Stomach (tissue), 9 donors: Measurements from ENCODE around the gene CDH19. TPM values are rescaled to one million over a fixed set of nuclear protein-coding genes. Genes with fewer than 3 reads are reported as not detected.

Source experiments
- DNase-seq, 2 donors: peaks; one replicate each; pipeline versions ENCODE4 v3.0.0 to v3.0.0-alpha.2; 2013 to 2019
- H3K27ac ChIP-seq, 5 donors: fragments of 200-600 bp in 4 of 5; sonication (generic) in 4 of 5; one replicate each; pipeline ENCODE4 v1.5.1; 2013 to 2019; ENCODE audit warnings: mild to moderate bottlenecking in 1 of 5, moderate library complexity in 1 of 5
- H3K27me3 ChIP-seq, 3 donors: fragments of 200-600 bp; sonication (generic); one replicate each; pipeline ENCODE4 v1.5.1; 2017 to 2019; ENCODE audit warnings: mixed run types in 1 of 3
- H3K36me3 ChIP-seq, 4 donors: fragments of 200-600 bp; sonication (generic); 1 replicate in 3 of 4; 2 replicates in 1 of 4; pipeline ENCODE4 v1.5.1; 2016 to 2019
- H3K4me1 ChIP-seq, 4 donors: fragments of 200-600 bp; sonication (generic); one replicate each; pipeline ENCODE4 v1.5.1; 2016 to 2019
- H3K4me3 ChIP-seq, 4 donors: fragments of 200-600 bp; sonication (generic) in 3 of 4; one replicate each; pipeline ENCODE4 v1.5.1; 2016 to 2019; ENCODE audit warnings: mild to moderate bottlenecking in 1 of 4
- H3K9me3 ChIP-seq, 4 donors: fragments of 200-600 bp; sonication (generic); one replicate each; pipeline ENCODE4 v1.5.1; 2016 to 2019
- EP300 ChIP-seq: sonication (generic); formaldehyde crosslinking; IDR thresholded peaks from one replicate; pipeline ENCODE4 v1.6.1; 2017; ENCODE audit warnings: antibody characterized with exemption
- POLR2A ChIP-seq, 4 donors: fragments of 450-650 bp; IDR thresholded peaks; one replicate each; pipeline ENCODE4 v1.6.1; 2016; ENCODE audit warnings: antibody characterized with exemption in 4 of 4, control low read depth in 2 of 4, mild to moderate bottlenecking in 1 of 4, moderate library complexity in 1 of 4
- POLR2AphosphoS5 ChIP-seq, 3 donors: sonication (generic); formaldehyde crosslinking; IDR thresholded peaks; one replicate each; pipeline ENCODE4 v1.6.1; 2016; ENCODE audit warnings: antibody characterized with exemption in 3 of 3
- WGBS, 5 donors: extraction: QIAGEN DNeasy Blood & Tissue Kit in 3 of 5; methylation state at CpG; one replicate each; pipeline versions ENCODE4 v1.1.5 to v1.1.7; 2013 to 2018; 5-methylcytosine and 5-hydroxymethylcytosine counted together
- intact Hi-C: fragments of 100-400 bp; cut with DNase I; formaldehyde crosslinking; loops from one replicate; pipeline ENCODE4 v1.15.1; 2023; ENCODE audit warnings: low total_unique reads
- polyA plus RNA-seq, 3 donors: library from polyadenylated mRNA; stranded (reverse); fragments of 200-250 nt; gene quantifications; one replicate each; pipeline ENCODE4 v1.2.3, GENCODE V29; 2013
- total RNA-seq, 5 donors: library from RNA; depleted of rRNA; stranded (reverse); fragments of >200 nt; gene quantifications; one replicate each; pipeline versions ENCODE4 v1.1.0 to v1.2.3, GENCODE V29; 2014 to 2016
- TF ChIP-seq, protein P1 (sequence below), 7 experiments: fragments of 450-650 bp in 4 of 7; fragments of 200-600 bp in 3 of 7; sonication (generic) in 3 of 7; IDR thresholded peaks; one replicate each; pipeline ENCODE4 v1.5.1; 2016 to 2019; ENCODE audit warnings: antibody characterized with exemption in 7 of 7, control low read depth in 2 of 7, mild to moderate bottlenecking in 1 of 7
- donor health status: healthy with polysubstance abuse.
- donor health status: Bipolar disorder and iron deficiency.
- donor health status: healthy.

CDH19 gene
- total and polyA plus RNA-seq, 8 donors, result 0.92 to 52.5 (median 7.1) TPM

DNA sequence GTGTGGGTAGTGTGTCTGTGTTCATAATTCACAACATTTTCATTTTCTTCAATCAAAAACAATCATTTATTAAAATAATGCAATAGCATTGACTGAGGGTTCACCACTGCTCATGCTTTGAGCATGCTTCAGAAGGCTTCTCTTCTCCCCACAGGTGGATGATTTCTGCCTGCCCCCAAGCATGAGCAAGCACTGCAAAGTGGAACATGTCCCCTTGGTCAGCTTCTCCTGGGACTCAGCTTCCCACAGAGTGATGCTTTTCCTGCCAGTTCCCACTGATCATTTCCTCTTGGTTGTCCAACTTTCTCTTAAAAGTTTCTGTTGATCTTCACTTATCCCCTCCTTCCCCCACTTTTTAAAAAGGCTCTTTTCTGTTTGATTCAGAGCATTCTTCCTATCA, 31.5 kb upstream of the CDH19 start:
- no peak overlapping the region for H3K4me3 ChIP-seq
- no peak for DNase-seq
- H3K4me1 ChIP-seq, result peaks cover 0 to 5% (median 0%) of the 10 kb centered on the region in 4 donors
- H3K27me3 ChIP-seq, result no peaks in the 10 kb centered on the region
- no peaks in the 10 kb centered on the region for H3K36me3 ChIP-seq
- intact Hi-C loops, result no loop called here
- peaks cover 0 to 4% (median 0%) of the 10 kb centered on the region in 4 donors for H3K9me3 ChIP-seq
- no peak overlapping the region for H3K27ac ChIP-seq
- TF ChIP-seq POLR2A (IDR thresholded peaks at IDR 0.05), result no peak
- TF ChIP-seq EP300, result no peak
- no peak for TF ChIP-seq POLR2AphosphoS5 (IDR thresholded peaks at IDR 0.05)
- TF ChIP-seq, protein P1, sequence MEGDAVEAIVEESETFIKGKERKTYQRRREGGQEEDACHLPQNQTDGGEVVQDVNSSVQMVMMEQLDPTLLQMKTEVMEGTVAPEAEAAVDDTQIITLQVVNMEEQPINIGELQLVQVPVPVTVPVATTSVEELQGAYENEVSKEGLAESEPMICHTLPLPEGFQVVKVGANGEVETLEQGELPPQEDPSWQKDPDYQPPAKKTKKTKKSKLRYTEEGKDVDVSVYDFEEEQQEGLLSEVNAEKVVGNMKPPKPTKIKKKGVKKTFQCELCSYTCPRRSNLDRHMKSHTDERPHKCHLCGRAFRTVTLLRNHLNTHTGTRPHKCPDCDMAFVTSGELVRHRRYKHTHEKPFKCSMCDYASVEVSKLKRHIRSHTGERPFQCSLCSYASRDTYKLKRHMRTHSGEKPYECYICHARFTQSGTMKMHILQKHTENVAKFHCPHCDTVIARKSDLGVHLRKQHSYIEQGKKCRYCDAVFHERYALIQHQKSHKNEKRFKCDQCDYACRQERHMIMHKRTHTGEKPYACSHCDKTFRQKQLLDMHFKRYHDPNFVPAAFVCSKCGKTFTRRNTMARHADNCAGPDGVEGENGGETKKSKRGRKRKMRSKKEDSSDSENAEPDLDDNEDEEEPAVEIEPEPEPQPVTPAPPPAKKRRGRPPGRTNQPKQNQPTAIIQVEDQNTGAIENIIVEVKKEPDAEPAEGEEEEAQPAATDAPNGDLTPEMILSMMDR (IDR thresholded peaks at IDR 0.05), result no peak

DNA sequence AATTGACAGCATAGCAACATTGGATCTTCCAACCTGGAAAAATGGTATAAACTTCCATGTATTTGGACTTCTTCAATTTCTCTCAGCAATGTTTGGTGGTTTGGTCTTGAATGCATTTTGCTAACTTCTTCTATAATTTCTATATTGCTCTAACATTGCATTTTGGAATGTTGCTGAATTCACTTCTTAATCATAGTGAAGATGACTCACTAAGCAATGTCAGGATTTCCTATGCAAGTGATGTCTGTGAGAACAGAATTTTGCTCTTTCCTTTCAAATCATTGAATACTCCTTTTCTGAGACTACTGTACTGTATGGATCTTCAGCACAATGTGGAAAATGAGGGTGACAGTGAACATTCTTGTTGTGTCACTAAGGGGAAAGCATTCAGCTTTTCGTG, 28.9 kb upstream of the CDH19 start:
- TF ChIP-seq POLR2AphosphoS5 (IDR thresholded peaks at IDR 0.05), result no peak
- TF ChIP-seq EP300, result no peak
- TF ChIP-seq POLR2A (IDR thresholded peaks at IDR 0.05), result no peak
- TF ChIP-seq, protein P1 (IDR thresholded peaks at IDR 0.05), result no peak
- DNase-seq, result no peak
- Histone ChIP-seq H3K4me1 (no peaks in the 10 kb centered on the region), H3K27ac (no peak overlapping the region), H3K4me3 (no peak overlapping the region), H3K27me3 (no peaks in the 10 kb centered on the region), H3K9me3 (no peaks in the 10 kb centered on the region), H3K36me3 (no peaks in the 10 kb centered on the region)
- WGBS, 5 donors, result 89 to 98% (median 92%) methylated on average over 1 of the region's 1 CpG
- intact Hi-C loops, result no loop called here

DNA sequence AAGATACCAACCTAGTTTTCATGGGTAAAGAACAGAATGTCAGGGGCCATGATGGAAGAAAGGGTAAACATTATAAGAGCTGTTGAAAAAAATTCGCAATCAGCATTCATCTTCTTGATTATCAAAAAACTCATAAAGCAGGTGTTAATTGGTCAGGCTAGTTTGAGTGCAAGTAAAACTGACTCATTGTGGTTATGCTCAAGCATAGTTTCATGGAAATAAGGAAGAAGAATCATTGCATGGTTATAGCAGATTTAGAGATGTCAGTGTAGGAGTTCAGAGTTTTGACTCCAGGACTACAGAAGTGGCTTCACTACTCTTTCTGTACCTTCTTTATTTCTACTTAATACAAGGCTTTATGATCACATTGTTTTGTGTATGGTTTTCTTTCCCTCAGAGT, 26.9 kb upstream of the CDH19 start:
- WGBS, 5 donors, result 60 to 81% (median 74%) methylated on average over 1 of the region's 1 CpG
- intact Hi-C loops, result no loop called here

DNA sequence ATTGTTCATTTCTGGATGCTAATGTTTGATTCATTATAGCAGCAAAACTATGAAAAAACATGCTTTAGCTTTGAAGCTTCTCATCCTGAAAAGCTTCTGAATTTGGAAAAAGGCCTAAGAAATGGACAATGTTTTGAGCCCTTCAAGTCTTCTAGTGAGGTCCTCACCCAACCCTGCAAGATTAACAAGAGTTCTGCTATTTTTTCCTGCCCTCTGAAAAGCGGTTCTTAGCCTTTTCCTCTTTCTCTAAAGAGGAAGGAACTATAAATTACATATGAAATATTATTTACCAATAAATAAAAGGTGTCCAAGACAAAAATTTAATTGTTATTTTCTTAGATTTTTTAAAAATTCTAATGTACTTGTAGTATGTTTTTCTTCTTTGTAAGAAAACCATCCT, 19.9 kb upstream of the CDH19 start:
- no peaks in the 10 kb centered on the region for H3K9me3 ChIP-seq
- no peaks in the 10 kb centered on the region for H3K36me3 ChIP-seq
- TF ChIP-seq EP300, result no peak
- TF ChIP-seq, protein P1 (IDR thresholded peaks at IDR 0.05), result no peak
- no peak for TF ChIP-seq POLR2A (IDR thresholded peaks at IDR 0.05)
- no peak for TF ChIP-seq POLR2AphosphoS5 (IDR thresholded peaks at IDR 0.05)
- H3K27me3 ChIP-seq, result no peaks in the 10 kb centered on the region
- WGBS, 5 donors, result 61 to 87% (median 77%) methylated on average over 1 of the region's 1 CpG
- no peak overlapping the region for H3K4me3 ChIP-seq
- no peaks in the 10 kb centered on the region for H3K4me1 ChIP-seq
- no peak for DNase-seq
- H3K27ac ChIP-seq, result no peak overlapping the region
- intact Hi-C loops, result no loop called here

More for the DNA sequence above, 26.9 kb upstream of the CDH19 start:
- no peak for DNase-seq
- Histone ChIP-seq H3K36me3 (no peaks in the 10 kb centered on the region), H3K4me1 (no peaks in the 10 kb centered on the region), H3K27me3 (no peaks in the 10 kb centered on the region), H3K27ac (no peak overlapping the region), H3K4me3 (no peak overlapping the region), H3K9me3 (no peaks in the 10 kb centered on the region)
- TF ChIP-seq POLR2AphosphoS5 (IDR thresholded peaks at IDR 0.05) (no peak), EP300 (no peak), POLR2A (IDR thresholded peaks at IDR 0.05) (no peak)
- TF ChIP-seq, protein P1 (IDR thresholded peaks at IDR 0.05), result no peak
